Inflammatory macrophage (primary cell): Measurements from ENCODE around the gene POLG.

Source experiments
- DNase-seq, 2 donors: peaks; one replicate each; pipeline ENCODE4 v3.0.0-alpha.2; 2020 to 2022

POLG gene

GRCh38 chr15:89370120-89370977 is 35.7 kb upstream of the POLG start:
- no peak for DNase-seq

GRCh38 chr15:89369341-89369947 is 34.8 kb upstream of the POLG start:
- DNase-seq = no peak

- no peak for DNase-seq
Measured at GRCh38 chr15:89368566-89369223, 34.1 kb upstream of the POLG start.

- DNase-seq = no peak
Measured at GRCh38 chr15:89367485-89368451, 33.1 kb upstream of the POLG start.

- DNase-seq = no peak
Measured at GRCh38 chr15:89366656-89367393, 32.2 kb upstream of the POLG start.

- no peak for DNase-seq
Measured at GRCh38 chr15:89365462-89366065, 30.9 kb upstream of the POLG start.

- no peak for DNase-seq
Measured at GRCh38 chr15:89364741-89365450, 30.3 kb upstream of the POLG start.

- peak; percentile 79 to 84 for DNase-seq
Measured at GRCh38 chr15:89364341-89364740, 29.7 kb upstream of the POLG start.

GRCh38 chr15:89363770-89364169 is 29.1 kb upstream of the POLG start:
- no peak for DNase-seq

GRCh38 chr15:89363133-89363532 is 28.5 kb upstream of the POLG start:
- DNase-seq = peak; percentile 62 to 77

- DNase-seq = no peak
Measured at GRCh38 chr15:89362203-89363101, 27.8 kb upstream of the POLG start.

- peak; percentile 56 to 70 for DNase-seq
Measured at GRCh38 chr15:89361451-89362202, 27.0 kb upstream of the POLG start.

- no peak for DNase-seq
Measured at GRCh38 chr15:89360294-89360971, 25.8 kb upstream of the POLG start.

GRCh38 chr15:89359471-89360293 is 25.1 kb upstream of the POLG start:
- no peak for DNase-seq

- DNase-seq = peak; percentile 83 to 86
Measured at GRCh38 chr15:89358755-89359439, 24.3 kb upstream of the POLG start.

GRCh38 chr15:89358435-89358754 is 23.8 kb upstream of the POLG start:
- no peak for DNase-seq
